GM21825 (cell line): ENCODE measurements around the gene TFR2.

Source experiments
- ATAC-seq: cut with Tn5 transposase; IDR thresholded peaks from one replicate; pipeline ENCODE4 v1.9.1; 2021; ENCODE audit warnings: mild to moderate bottlenecking, moderate library complexity; ENCODE audit not compliant: unreplicated experiment

Gene TFR2

DNA sequence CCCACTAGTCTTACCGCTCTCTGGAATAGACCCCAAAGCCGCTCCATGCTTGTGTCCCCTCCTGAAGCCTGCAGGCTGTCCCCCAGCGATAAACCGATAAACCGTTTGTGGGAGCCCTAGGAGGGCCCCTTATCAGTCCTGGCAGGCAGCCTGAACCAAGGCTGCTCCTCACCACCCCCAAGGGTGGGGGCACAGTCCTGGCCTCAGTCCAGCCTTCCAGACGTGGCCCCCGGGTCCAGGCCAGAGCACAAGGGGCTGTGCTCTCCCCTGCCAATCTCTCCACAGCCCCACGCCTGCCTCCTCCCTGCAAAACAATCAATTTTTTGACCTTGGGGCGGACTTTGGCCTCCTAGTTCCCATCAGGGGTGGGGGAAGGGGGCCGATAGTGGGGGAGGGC, at the start of gene TFR2:
Gene TFR2, minus strand, starts transcription at position 90 of the 397 bp plus-strand sequence. Its CDS starts 43 bp downstream, at position 47.
- no peak for ATAC-seq

DNA sequence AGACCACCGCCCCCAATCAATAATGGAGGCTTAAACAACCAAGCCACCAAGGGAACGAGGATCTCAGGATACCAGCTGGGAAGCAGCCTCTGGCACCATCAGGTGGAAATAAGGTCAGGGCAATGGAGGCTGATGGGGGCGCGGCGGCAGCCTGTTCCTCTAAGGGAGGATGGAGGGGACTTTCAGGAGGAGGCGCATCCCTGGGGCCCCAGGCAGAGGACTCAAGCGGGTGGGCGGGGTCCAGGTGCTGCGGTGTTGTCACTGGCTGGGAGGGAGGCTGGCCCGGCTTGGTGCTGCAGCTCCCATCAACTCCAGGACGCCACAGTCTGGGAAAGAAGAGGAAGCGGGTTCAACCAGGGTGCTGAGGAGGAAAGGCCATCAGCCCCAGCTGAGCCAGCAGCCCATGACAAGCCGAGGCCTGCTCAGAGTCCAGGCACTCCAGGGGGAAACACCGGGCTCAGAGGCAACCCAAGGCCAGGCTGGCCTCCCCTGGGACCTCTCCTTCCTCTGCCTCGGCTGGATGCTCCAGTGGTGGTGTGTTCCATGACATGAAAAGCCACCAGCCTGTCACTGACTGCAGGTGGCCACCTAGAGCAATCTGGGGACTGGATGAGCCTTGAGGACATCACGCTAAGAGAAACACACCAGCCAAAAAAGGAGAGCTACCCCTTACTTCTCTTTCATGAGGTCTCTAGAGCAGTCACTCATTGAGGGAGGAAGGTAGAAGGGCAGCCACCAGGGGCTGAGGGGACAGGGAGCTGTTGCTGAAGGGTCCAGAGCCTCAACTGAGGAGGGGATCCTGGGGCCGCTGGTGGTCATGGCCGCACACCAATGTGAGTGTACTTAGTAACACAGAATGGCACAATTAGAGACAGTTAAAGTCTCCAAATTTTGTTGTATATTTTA, 48.1 kb upstream of the TFR2 start:
- no peak for ATAC-seq

DNA sequence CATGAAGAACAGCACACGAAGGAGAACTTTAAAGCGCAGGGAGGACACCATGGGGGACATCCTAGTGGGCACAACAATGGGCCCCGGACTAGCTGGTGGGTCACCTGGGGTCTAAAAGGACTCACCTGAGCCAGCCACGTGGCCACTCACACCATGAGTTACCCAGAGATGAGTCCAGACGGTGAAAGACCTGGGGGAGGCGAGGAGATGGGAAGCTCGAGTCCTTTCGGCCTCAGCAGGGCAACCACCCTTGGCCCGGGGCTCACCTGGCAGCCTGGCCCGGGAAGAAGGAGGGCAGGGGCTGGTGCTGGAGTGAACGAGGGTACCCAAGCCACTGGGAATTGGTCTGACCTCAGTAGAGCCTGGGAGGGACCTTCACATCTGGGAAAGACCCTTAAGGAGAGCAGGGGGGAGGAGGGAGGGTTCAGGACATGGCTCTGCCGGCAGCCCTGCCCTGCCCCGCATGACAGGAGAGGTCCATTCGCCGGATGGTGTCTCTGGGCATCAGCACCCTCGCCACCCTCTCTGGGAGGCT, 47.0 kb upstream of the TFR2 start:
- no peak for ATAC-seq

DNA sequence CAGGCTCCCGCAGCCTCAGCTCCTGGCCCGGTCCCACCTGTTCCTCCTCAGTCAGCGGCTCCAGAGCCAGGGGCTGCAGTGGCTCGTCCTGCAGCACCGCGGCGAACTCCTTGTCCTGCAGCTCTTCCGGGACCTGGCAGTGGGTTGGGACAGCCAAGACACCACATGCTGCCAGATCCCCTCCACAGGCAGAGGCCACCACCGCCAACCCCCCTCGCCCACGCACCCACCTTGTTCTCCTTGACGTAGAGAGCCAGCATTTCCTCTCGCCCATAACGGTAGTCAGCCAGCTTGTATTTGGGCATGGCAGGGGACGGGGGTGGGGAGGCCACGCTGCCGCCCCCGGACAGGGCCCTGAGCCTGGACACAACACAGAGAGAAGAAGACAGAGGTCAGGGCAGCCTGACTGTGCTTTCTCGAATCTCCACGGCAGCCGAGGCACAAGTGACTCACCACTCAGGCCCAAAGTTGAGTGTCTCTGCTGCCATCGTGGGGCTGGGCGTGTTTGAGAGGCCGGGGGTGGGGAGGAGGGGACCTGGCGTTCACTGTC, 46.5 kb upstream of the TFR2 start:
- no peak for ATAC-seq

DNA sequence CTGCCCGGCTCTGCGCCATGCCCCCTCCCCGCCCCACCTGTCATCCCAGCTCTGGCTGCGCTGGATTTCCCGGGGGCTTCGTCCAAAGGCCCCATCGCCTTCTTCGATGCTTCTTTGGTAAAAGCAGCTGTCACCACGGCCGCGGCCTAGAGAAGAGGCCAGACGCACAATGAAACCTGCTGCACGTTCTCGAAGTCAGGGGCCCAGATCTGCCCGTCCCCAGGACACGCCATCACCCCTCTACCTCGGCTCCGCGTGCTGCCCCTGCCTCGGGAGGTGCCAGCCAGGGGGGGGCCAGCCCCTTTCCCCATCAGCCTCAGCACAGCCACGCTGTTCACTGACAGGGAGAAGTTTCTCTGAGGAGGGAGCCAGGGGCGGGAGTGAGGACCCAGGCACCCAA, 45.9 kb upstream of the TFR2 start:
- ATAC-seq, result no peak

DNA sequence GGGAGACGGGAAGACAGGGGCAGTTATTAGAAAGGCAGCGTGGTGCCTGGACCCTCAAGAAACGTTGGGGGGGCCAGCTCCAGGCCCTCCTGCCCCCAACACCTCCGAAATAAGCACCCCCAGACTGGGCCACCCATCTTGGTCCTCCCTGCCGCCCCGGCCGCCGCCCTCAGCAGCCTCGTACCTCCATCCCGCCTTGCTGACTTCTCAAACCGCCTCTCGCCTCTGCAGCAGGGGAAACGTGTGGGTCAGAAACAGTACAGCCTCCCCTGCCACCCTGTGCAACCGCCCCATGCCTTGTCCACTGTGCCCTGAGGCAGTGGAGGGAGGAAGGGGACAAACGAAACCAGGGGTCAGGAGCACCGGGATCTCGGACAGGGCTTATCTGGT, 45.5 kb upstream of the TFR2 start:
- no peak for ATAC-seq

DNA sequence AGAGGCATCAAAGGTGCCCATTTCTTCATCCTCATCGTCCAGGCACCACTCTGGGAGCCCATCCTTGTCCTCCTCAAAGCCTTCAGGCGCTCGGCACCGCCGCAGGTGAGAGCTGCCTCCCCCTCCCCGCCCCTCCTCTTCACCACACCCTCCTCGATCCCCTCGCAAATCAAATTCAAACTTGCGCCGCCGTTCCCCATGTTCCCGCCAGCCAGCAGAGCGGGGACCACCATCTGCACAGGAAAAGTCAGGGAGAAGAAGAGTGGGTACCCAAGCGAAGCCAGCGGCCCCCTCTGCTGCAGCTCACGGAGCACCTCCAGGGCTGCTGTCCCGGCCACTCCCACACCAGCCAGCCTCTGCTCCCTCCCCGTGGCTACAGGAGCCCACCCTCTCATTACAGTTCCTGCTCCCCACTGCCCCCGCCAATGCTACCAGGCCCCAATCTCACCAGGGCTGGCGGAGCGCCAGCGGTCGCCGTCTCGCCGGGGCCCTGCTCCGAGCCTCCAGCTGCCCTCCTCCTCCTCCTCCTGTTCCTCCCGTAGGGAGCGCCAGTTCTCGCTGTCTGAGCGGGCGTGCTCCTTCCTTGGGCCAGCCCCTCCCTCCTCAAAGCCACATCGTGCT, 45.0 kb upstream of the TFR2 start:
- no peak for ATAC-seq

DNA sequence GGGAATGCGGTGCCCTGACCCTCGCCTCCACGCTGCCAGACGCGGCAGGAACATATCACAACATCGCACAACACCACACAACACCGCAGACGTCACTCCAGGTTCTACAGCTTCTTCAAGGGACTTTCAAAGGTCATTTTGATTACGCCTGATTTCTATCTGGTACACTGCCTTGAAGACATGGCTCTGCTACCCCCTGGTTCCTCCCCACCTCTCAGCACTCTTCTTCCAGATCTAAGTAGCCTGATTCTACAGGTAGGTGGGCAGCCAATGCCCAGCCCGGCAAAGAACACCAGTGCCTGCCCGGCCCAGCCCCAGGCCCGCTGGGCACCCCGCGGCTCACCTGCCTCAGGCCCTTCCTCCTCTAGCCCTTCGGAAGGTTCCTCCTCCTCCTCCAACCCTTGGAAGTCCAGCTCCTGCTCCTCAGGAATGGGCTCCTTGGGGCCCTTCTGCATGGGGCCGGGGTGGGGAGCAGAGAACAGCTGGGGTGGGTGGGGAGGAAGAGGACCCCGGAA, 44.3 kb upstream of the TFR2 start:
- ATAC-seq, result no peak

DNA sequence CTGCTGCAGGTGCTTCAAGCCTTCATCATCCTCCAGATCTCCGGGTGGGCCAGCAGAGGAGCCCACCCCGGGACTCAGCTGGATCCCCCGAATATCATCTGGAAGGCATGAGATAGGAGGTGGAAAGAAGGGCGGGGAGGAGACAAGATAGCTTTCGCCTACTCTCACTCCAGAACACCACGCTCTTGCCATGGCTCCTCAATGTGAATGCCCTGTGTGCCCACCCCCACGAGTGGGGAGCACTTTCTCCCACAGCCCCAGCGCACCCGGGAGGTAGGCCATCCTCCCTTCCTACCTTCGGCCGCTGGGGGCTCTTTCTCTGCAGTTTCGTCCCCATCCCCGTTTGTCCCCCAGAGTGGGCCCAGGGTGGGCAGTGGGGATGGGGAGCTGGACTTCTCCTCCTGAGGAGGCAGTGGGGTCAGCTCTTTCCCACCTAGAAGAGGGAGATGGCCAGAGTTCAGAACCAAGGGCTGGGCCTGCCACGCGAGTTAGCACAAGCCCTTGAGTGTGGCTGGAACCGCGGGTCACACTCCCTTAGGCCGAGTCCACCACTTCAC, 43.8 kb upstream of the TFR2 start:
- no peak for ATAC-seq

DNA sequence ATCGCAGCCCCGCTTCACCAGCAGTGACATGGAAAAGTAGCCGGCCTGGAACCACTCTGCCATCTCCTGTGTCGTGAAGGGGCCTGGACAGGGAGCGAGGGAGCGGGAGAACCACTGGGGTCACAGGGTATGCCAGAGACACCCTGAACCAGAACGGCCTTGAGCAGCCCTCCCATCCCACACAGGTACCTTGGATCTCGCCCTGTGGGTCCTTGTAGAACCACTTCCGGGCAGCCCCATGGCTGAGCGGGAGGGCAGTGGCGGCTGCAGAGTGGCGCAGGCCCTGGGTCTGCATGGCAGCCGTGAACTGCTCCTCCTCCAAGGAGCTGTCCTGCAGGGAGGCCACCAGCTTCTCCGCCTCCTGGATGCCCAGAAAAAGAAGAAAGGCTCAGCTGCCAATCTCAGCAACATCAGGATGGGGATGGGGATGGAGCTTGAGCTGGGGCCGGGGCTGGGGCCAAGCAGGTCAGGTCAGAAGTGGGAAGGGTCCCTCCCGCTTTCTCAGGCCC, 43.2 kb upstream of the TFR2 start:
- ATAC-seq, result no peak

DNA sequence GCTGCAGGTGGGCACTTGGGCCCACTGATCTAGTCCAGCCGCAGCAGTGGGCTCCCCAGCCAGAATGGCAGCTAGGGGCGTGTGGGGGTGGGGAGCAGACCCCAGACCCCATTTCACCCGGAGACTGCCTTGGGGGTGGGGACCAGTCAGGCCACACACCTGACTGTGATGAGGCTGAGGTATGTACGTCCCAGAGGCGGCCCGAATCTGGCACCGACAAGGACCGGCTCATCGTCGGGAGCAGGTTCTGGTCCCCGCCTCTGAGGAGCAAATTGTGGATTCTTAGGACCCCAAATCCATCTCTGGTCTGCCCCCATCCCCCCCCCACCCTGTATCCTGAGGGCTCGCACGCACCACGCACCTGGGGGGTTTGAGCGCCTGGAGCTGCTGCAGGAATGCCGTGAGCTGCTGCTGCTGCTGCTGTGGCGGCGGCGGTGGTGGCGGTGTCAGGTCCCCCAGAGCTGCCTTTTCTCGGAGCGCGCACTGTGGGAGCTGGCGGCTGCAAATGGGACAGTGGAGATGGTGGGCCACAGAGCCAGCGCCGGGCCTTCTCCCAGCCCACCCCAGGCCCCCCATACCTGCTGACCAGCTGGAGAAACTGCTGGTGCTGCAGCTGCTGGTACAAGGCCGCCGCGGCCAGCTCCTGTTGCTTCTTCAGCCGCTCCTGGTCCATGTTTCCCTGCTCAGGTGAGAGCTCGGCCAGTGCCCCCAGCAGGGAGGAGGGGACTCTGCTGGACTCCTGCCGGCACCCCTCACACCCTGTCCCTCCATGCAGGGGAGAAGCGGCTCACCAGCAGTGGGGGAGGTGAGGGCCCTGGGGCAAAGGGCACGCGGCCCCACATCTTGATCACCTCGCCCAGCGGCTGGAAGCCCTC, 42.5 kb upstream of the TFR2 start:
- no peak for ATAC-seq

DNA sequence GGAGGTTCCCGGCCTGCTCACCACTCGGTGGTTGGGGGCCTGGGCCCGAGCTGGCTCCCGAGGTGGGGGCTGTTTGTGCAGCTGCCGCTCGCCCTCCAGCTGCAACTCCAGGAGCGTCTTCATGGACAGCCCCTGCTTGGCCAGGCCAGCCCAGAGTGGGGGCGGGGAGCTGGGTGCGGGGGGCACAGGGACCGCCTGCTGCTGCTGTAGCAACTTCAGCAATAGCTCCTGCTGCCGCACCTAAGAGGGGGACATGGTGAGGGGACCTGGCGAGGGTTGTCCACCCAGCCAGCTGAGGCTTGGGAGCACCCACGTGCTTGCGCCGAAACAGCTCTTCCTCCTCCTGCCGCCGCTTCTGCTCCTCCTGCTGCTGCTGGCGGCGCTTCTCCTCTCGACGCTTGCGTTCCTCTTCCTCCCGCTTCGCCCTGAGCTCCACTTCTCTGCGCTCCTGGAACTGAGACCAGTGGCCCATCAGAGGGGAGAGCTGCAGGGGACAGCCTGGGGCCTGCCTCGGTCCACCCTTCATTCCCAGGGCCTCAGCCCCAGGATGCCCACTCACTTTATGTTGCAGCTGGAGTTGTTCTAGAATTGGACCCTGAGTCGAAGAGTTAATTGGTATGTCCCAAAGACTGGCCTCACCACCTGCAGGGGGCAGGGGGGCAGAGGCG, 41.8 kb upstream of the TFR2 start:
- ATAC-seq, result no peak

DNA sequence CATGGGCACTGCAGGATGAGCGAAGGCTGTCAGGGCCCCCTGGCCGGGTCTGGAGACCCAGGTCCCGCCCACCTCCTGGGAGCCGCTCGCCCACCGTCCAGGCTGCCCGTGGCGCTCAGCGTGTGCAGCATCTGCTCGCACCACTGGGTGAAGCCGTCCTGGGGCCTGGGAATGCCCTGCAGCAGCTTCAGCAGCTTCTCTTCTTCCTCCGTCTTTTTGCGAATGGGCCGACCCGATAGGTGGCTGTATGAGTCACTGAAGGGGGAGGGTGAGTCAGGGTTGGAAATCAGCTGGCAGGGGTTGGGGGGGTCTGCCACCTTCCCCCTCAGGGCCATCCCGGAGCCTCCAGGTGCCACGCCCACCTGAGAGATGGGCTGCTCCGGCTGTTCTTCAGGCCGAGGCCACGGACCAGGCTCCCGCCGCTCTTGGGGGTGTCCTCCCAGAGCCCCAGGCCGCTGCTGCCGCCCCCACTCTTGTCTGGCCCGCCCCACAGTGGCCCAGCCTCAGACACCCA, 40.9 kb upstream of the TFR2 start:
- ATAC-seq, result no peak

DNA sequence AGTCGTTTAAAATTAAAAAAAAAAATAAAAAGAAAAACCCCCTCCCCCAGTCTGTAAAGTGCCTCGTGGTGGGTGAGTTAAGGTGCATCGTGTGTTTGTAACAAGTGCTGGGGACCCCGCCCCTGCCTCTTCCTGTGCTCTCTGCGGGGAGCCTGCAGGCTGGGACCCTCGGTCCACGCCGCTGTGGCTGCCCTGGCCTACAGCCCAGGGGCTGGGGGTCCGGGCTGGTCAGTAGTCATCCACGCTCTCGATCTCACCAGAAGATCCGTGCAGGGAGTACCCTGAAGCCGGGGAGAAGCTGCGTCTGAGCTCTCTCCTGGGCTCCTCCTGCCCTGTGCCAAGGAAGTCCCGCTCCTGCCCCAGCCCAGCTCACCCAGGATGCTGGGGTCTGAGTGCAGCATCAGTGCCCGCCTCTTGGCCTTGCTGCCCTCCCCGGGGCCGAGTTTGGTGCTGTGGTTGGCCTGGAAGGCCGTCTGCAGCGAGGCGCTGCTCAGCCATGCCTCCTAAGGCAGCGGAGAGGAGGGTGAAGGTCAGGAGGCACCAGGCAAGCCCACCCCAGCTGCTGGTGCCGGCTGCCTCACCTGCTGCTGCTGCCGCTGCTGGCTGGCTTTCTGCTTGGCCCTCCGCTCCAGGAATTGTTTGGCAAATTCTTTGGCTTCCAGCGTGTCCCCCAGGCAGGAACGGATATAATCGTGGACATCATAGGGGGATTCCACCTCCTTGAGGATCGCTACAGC, 40.3 kb upstream of the TFR2 start:
- no peak for ATAC-seq

DNA sequence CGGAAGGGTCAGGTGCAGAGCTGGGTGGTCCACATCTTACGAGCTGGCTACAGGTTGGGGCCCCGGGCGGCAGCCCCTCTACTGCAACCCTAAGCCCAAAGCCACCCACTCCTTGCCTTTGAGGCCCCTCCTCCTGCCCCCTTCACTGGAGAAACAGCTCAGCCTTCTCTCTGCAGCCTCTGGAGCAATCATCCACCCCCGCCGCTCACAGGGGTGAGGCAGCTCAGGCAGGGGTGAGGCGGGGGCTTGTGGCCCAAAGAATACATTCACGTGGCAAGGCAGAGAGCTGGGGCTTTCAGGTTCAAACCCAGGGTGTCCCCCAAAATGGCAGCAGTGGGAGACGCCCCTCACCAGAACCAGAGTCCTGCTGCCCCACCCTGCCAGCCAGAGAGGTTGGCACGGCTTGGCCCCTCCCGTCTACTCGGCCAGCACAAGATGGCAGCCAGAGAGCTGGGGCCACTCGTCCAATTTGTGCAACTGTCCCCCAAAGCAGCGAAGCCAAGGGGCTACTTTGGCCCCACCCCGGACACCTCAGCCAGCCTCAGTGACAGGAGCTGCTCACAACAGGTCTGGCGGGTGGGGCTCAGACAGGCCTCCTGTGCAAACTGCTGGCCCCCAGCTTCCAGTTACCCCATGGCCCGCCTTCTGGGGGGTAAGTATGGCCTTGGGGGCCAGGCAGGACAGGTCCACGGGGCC, 39.4 kb upstream of the TFR2 start:
- ATAC-seq, result no peak

DNA sequence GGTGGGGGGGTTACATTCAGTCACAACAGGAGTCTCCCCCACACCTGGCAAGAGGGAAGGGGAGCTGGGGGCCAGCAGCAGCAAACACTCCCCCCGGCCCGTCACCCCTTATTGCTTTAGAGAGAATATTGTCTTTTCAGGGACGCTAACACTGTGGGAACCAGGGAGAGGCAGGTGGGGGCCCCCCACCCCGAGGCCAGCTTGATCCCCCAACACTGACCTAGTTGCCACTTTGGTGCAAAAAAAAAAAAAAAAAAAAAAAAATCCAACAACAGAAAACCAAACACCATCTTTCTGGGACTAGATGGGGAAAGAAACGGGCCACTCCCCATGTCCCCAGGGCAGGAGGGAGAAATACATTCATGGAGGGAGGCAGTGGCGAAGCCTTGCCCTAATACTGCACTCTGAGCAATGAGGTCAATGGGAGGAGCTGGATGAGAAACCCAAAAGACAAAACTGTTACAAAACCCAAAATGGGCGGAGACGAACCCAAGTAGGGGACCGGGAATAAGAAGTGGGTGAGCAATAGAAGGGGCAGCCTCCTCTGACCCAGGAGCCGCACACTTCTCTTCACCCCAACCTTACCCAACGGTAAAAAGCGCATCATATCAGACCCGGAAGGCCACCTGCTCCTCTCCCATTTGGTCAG, 38.7 kb upstream of the TFR2 start:
- no peak for ATAC-seq

DNA sequence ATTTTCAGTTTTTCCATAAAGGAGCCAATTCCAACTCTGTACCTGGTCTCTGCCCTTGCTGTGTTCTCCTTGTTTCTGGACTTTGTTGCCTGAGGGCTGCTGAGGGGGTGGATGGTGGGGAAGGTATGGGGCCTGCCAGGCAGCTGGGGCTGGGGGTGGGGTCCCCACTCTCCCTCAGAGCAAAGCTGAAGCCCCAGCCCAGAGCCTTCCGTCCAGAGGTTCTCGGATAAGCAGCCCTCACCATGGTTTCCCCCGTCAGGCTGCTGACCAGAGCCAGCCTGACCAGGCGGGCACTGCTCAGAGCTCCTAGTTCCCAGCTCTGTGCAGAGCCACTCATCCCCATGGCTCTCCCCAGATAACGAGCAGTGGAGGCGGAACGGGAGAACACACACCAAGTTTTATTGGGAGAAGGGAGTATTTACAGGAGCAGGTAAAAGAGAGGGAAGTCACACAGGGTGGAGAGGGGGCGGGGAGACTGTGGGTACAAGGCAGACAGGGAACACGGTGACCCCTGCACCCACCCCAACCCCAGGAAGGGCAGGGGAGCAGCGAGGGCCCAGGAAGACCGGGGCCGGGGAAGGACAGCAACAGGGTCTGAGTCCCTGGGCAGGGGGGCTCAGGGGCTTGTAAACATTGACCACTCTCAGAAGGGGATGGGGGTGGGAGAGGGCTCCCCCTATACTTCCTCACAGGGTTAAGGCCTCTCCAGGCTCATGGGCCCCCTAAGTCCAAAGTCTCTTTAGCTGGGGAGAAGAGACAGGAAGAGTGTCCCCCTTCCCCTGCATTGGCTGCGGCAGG, 38.0 kb upstream of the TFR2 start:
- no peak for ATAC-seq
